Measurements from ENCODE around the gene KIRREL2.
"Not testable (repeated sequence)": the region's sequence is repeated elsewhere in the genome, so short reads cannot be mapped to it uniquely, and the experiment has no call there.

KIRREL2 gene

GRCh38 chr19:35897706-35898451 lies 41.2 kb downstream of the KIRREL2 start:
- DNase-seq (ENCODE audit: low spot score), result no peak

- no peak for DNase-seq (ENCODE audit: low spot score)
These were observed 41.7 kb downstream of the KIRREL2 start for GRCh38 chr19:35898499-35898809.

GRCh38 chr19:35899547-35900214 lies 43.0 kb downstream of the KIRREL2 start:
- DNase-seq (ENCODE audit: low spot score), result peak; percentile 94

- no peak for DNase-seq (ENCODE audit: low spot score)
These were observed 44.4 kb downstream of the KIRREL2 start for GRCh38 chr19:35901055-35901644.

- DNase-seq (ENCODE audit: low spot score), result peak; percentile 80
These were observed 45.3 kb downstream of the KIRREL2 start, which contains the start of gene HCST for GRCh38 chr19:35901854-35902661. Gene HCST (plus strand): TSS chr19:35902529. CDS start chr19:35902594, 65 bp downstream.

GRCh38 chr19:35902870-35903475 lies 46.3 kb downstream of the KIRREL2 start:
- no peak for DNase-seq (ENCODE audit: low spot score)

- DNase-seq (ENCODE audit: low spot score), result peak; percentile 93
These were observed 47.0 kb downstream of the KIRREL2 start for GRCh38 chr19:35903550-35904179.

- no peak for DNase-seq (ENCODE audit: low spot score)
These were observed 47.8 kb downstream of the KIRREL2 start for GRCh38 chr19:35904311-35905068.

- no peak for DNase-seq (ENCODE audit: low spot score)
These were observed 48.5 kb downstream of the KIRREL2 start for GRCh38 chr19:35905178-35905727.

- no peak for DNase-seq (ENCODE audit: low spot score)
These were observed 50.6 kb downstream of the KIRREL2 start for GRCh38 chr19:35907377-35907745.

- DNase-seq (ENCODE audit: low spot score), result no peak
These were observed 51.3 kb downstream of the KIRREL2 start, which contains the start of gene TYROBP for GRCh38 chr19:35908010-35908441. Gene TYROBP (minus strand): TSS chr19:35908295. CDS start chr19:35908228, 67 bp downstream.

GRCh38 chr19:35908973-35909683 lies 52.4 kb downstream of the KIRREL2 start:
- peak; percentile 92 for DNase-seq (ENCODE audit: low spot score)

GRCh38 chr19:35909684-35910035 lies 52.9 kb downstream of the KIRREL2 start:
- no peak for DNase-seq (ENCODE audit: low spot score)

GRCh38 chr19:35910355-35910754 lies 53.6 kb downstream of the KIRREL2 start:
- DNase-seq (ENCODE audit: low spot score), result not testable (repeated sequence)

- no peak for DNase-seq (ENCODE audit: low spot score)
These were observed 54.5 kb downstream of the KIRREL2 start for GRCh38 chr19:35911173-35911572.

- DNase-seq (ENCODE audit: low spot score), result no peak
These were observed 55.1 kb downstream of the KIRREL2 start for GRCh38 chr19:35911790-35912189.

- DNase-seq (ENCODE audit: low spot score), result no peak
These were observed 56.9 kb downstream of the KIRREL2 start for GRCh38 chr19:35913589-35913988.

- no peak for DNase-seq (ENCODE audit: low spot score)
These were observed 58.7 kb downstream of the KIRREL2 start for GRCh38 chr19:35915443-35915842.
